ENCODE measurements around the gene R3HDM2. TPM values are rescaled to one million over a fixed set of nuclear protein-coding genes. Genes with fewer than 3 reads are reported as not detected.

The R3HDM2 gene
- total and polyA plus RNA-seq, 4 donors = 18.1 to 60.7 (median 30.6) TPM

DNA sequence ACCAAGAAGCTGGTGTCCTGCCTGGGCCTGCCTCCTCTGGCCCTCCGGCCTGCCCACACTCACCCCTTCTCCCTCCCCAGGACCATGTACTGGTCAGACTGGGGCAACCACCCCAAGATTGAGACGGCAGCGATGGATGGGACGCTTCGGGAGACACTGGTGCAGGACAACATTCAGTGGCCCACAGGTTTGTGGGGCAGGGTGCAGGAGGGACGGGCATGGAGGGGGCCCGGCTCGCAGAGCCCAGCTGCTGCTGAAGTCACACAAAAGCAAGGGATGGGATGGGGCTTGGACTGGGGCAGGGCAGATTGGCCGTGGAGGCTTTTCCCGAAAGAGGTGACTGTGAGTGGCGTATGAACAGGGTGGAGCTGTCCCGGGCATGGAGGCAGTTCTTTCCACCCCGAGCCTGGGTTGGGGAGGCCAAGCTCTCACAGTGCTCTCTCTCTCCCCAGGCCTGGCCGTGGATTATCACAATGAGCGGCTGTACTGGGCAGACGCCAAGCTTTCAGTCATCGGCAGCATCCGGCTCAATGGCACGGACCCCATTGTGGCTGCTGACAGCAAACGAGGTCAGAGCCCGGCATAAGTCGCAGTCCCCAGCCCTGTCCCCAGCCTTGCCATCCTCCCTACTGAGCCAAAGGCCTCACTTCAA is 222.1 kb downstream of the R3HDM2 start:
- no peaks in the 10 kb centered on the region for H3K9me3 ChIP-seq (ENCODE audit: control insufficient read depth in 4 of 4, insufficient read depth in 3 of 4, low read length in 3 of 4)
- H3K9ac ChIP-seq (ENCODE audit: insufficient read depth in 1 of 2, low read length in 2 of 2) = no peak overlapping the region
- H3K36me3 ChIP-seq (ENCODE audit: control insufficient read depth in 4 of 4, insufficient read depth in 4 of 4, low read length in 4 of 4) = peaks cover 0 to 66% (median 46%) of the 10 kb centered on the region in 4 donors
- no peak for DNase-seq
- peaks cover 0 to 3% (median 0%) of the 10 kb centered on the region in 5 donors for H3K4me1 ChIP-seq (ENCODE audit: control insufficient read depth in 5 of 5, insufficient read depth in 5 of 5, low read length in 5 of 5)
- H3K4me3 ChIP-seq = no peak overlapping the region
- no peaks in the 10 kb centered on the region for H3K27me3 ChIP-seq (ENCODE audit: control insufficient read depth in 3 of 3, insufficient read depth in 3 of 3, low read length in 2 of 3)
- peak overlapping the region in 1 of 2 donors; percentile 18 for H3K27ac ChIP-seq (ENCODE audit: low read depth in 1 of 2, low read length in 1 of 2)
- no peak for TF ChIP-seq CTCF (IDR thresholded peaks at IDR 0.05; ENCODE audit: control extremely low read depth, extremely low read depth)
- no peak for ATAC-seq (ENCODE audit: insufficient read depth, low FRiP score)
- 74 to 78% methylated on average over 21 to 22 of the region's 22 CpGs for WGBS, 2 donors

- Histone ChIP-seq H3K4me1 (ENCODE audit: control insufficient read depth in 5 of 5, insufficient read depth in 5 of 5, low read length in 5 of 5) (no peaks in the 10 kb centered on the region), H3K9me3 (ENCODE audit: control insufficient read depth in 4 of 4, insufficient read depth in 3 of 4, low read length in 3 of 4) (no peaks in the 10 kb centered on the region), H3K27me3 (ENCODE audit: control insufficient read depth in 3 of 3, insufficient read depth in 3 of 3, low read length in 2 of 3) (no peaks in the 10 kb centered on the region), H3K36me3 (ENCODE audit: control insufficient read depth in 4 of 4, insufficient read depth in 4 of 4, low read length in 4 of 4) (peaks cover 0 to 68% (median 52%) of the 10 kb centered on the region in 4 donors), H3K4me3 (no peak overlapping the region), H3K9ac (ENCODE audit: insufficient read depth in 1 of 2, low read length in 2 of 2) (no peak overlapping the region), H3K27ac (ENCODE audit: low read depth in 1 of 2, low read length in 1 of 2) (peak overlapping the region in 1 of 2 donors; percentile 18)
- 89 to 93% methylated on average over 27 to 29 of the region's 29 CpGs for WGBS, 2 donors
- no peak for TF ChIP-seq CTCF (IDR thresholded peaks at IDR 0.05; ENCODE audit: control extremely low read depth, extremely low read depth)
- no peak for ATAC-seq (ENCODE audit: insufficient read depth, low FRiP score)
- no peak for DNase-seq
Measured at GRCh38 chr12:57207731-57208630, 222.9 kb downstream of the R3HDM2 start.

DNA sequence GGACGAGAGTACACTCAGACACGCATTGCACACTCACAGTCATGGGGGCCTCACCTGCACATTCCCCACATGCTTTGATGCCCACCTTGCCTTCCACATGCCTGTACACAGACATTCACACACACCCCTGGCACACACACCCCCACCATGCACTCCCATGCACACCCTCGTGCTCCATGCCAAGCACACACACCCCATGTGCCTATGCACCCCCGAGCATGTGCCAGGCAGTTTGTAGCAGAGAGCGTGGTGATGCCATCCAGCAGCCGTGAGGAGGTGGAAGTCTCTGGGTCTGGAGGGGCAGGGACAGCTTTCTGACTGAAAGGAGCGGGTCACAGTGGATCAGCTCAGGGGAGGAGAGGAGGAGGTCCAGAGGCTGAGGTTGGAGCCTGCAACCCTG is 224.9 kb downstream of the R3HDM2 start:
- no peak for ATAC-seq (ENCODE audit: insufficient read depth, low FRiP score)

More for the DNA sequence above, 224.9 kb downstream of the R3HDM2 start:
- Histone ChIP-seq H3K4me3 (no peak overlapping the region), H3K4me1 (ENCODE audit: control insufficient read depth in 5 of 5, insufficient read depth in 5 of 5, low read length in 5 of 5) (no peaks in the 10 kb centered on the region), H3K9me3 (ENCODE audit: control insufficient read depth in 4 of 4, insufficient read depth in 3 of 4, low read length in 3 of 4) (no peaks in the 10 kb centered on the region), H3K27ac (ENCODE audit: low read depth in 1 of 2, low read length in 1 of 2) (no peak overlapping the region), H3K27me3 (ENCODE audit: control insufficient read depth in 3 of 3, insufficient read depth in 3 of 3, low read length in 2 of 3) (no peaks in the 10 kb centered on the region), H3K36me3 (ENCODE audit: control insufficient read depth in 4 of 4, insufficient read depth in 4 of 4, low read length in 4 of 4) (peaks cover 0 to 72% (median 52%) of the 10 kb centered on the region in 4 donors), H3K9ac (ENCODE audit: insufficient read depth in 1 of 2, low read length in 2 of 2) (no peak overlapping the region)
- TF ChIP-seq CTCF (IDR thresholded peaks at IDR 0.05; ENCODE audit: control extremely low read depth, extremely low read depth) = no peak
- WGBS, 2 donors = 85 to 90% methylated on average over 7 of the region's 7 CpGs
- DNase-seq = no peak

Measured in lung (tissue), 12 donors.